NAMALWA (cell line): ENCODE results near the gene AMZ1.

Experiments used
- DNase-seq: peaks from one replicate; pipeline ENCODE4 v3.0.0-alpha.2; 2015; ENCODE audit warnings: low spot score

AMZ1 gene

GRCh38 chr7:2651847-2652735, 35.9 kb upstream of the AMZ1 start:
- DNase-seq = no peak

- no peak for DNase-seq
These were observed 35.3 kb upstream of the AMZ1 start for GRCh38 chr7:2652736-2653060.

GRCh38 chr7:2654059-2654458, 33.9 kb upstream of the AMZ1 start:
- no peak for DNase-seq

GRCh38 chr7:2655870-2656614, 32.0 kb upstream of the AMZ1 start:
- no peak for DNase-seq

GRCh38 chr7:2657208-2657607, 30.8 kb upstream of the AMZ1 start:
- DNase-seq = no peak

GRCh38 chr7:2657920-2658671, 29.9 kb upstream of the AMZ1 start:
- DNase-seq = no peak

- DNase-seq = no peak
These were observed 29.1 kb upstream of the AMZ1 start for GRCh38 chr7:2658941-2659340.

GRCh38 chr7:2659556-2660358, 28.2 kb upstream of the AMZ1 start:
- no peak for DNase-seq

GRCh38 chr7:2660359-2661095, 27.5 kb upstream of the AMZ1 start:
- DNase-seq = no peak

GRCh38 chr7:2661096-2661449, 26.9 kb upstream of the AMZ1 start:
- no peak for DNase-seq

- DNase-seq = no peak
These were observed 26.3 kb upstream of the AMZ1 start for GRCh38 chr7:2661602-2662272.

GRCh38 chr7:2662273-2663120, 25.5 kb upstream of the AMZ1 start:
- DNase-seq = no peak

- DNase-seq = no peak
These were observed 24.7 kb upstream of the AMZ1 start for GRCh38 chr7:2663121-2663886.

- no peak for DNase-seq
These were observed 24.0 kb upstream of the AMZ1 start for GRCh38 chr7:2663960-2664359.

- no peak for DNase-seq
These were observed 22.6 kb upstream of the AMZ1 start for GRCh38 chr7:2665359-2665791.

- no peak for DNase-seq
These were observed 21.8 kb upstream of the AMZ1 start for GRCh38 chr7:2666155-2666554.

- DNase-seq = no peak
These were observed 21.3 kb upstream of the AMZ1 start for GRCh38 chr7:2666588-2667250.

GRCh38 chr7:2667843-2668242, 20.2 kb upstream of the AMZ1 start:
- DNase-seq = no peak
